ENCODE results near the gene TRIM2. TPM values are rescaled to one million over a fixed set of nuclear protein-coding genes. Genes with fewer than 3 reads are reported as not detected.
A peak's percentile ranks its signal among the peaks of the same experiment; 100 is the strongest.

TRIM2 gene
- total and polyA plus RNA-seq, 12 donors = 6.2 to 130 (median 47.8) TPM

DNA sequence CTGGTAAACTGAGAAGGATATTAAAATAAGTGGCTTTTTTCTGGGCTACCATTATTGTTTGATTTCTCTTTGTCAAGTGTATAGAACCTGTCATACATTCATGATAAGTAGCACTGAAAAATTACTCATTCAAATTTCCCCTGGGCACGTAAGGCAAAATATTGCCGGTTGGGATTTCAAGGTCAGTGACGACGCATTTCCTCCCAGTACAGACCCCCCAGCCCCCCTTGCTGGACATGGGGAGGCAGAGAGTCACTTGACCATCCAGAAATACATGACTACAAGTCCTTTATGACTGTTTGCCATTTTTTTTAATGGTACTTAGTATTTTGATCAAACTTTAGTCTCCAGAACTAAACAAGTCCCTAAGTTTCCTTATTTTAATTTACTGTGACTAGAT lies 133.4 kb downstream of the TRIM2 start:
- 29 to 48% (median 37%) methylated on average over 4 of the region's 4 CpGs for WGBS, 4 donors
- no peaks in the 10 kb centered on the region for H3K27me3 ChIP-seq

DNA sequence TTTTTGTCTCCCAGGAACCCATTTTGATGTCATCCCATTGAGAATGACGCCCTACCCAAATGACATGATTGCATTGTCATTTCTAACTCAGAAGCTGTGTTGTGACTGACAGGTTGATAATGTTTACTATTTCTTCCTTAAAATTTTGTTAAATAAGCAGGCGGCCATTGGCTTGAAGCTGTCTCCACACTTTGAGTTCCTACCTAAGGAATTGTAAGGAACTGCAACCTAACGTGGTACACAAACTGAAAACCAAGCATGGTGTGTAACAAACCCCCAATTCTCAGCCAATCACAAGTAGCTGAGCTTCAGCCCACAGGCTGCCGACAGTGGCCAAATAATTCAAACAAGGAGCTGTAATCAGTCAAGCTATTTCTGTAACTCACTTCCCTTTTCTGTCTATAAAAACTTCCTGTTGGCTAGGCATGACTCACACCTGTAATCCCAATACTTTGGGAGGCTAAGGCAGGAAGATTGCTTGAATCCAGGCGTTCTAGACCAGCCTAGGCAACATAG lies 137.4 kb downstream of the TRIM2 start:
- no peak for DNase-seq

More for the DNA sequence above, 133.4 kb downstream of the TRIM2 start:
- intact Hi-C loops (cut with DNase I) = no loop called here
- Histone ChIP-seq H3K9me3 (replicated peaks in 1 of 3) (no peaks in the 10 kb centered on the region), H3K36me3 (replicated peaks in 1 of 2) (peaks cover 0 to 4% of the 10 kb centered on the region in 2 donors), H3K27ac (no peak overlapping the region), H3K4me3 (no peak overlapping the region), H3K4me1 (replicated peaks in 1 of 2) (peaks cover 0 to 5% of the 10 kb centered on the region in 2 donors)
- peak; percentile 25 to 69 (median 41) for DNase-seq
- TF ChIP-seq, protein P1, sequence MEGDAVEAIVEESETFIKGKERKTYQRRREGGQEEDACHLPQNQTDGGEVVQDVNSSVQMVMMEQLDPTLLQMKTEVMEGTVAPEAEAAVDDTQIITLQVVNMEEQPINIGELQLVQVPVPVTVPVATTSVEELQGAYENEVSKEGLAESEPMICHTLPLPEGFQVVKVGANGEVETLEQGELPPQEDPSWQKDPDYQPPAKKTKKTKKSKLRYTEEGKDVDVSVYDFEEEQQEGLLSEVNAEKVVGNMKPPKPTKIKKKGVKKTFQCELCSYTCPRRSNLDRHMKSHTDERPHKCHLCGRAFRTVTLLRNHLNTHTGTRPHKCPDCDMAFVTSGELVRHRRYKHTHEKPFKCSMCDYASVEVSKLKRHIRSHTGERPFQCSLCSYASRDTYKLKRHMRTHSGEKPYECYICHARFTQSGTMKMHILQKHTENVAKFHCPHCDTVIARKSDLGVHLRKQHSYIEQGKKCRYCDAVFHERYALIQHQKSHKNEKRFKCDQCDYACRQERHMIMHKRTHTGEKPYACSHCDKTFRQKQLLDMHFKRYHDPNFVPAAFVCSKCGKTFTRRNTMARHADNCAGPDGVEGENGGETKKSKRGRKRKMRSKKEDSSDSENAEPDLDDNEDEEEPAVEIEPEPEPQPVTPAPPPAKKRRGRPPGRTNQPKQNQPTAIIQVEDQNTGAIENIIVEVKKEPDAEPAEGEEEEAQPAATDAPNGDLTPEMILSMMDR (IDR thresholded peaks at IDR 0.05) = no peak
- no peak for TF ChIP-seq POLR2A (IDR thresholded peaks at IDR 0.05)

DNA sequence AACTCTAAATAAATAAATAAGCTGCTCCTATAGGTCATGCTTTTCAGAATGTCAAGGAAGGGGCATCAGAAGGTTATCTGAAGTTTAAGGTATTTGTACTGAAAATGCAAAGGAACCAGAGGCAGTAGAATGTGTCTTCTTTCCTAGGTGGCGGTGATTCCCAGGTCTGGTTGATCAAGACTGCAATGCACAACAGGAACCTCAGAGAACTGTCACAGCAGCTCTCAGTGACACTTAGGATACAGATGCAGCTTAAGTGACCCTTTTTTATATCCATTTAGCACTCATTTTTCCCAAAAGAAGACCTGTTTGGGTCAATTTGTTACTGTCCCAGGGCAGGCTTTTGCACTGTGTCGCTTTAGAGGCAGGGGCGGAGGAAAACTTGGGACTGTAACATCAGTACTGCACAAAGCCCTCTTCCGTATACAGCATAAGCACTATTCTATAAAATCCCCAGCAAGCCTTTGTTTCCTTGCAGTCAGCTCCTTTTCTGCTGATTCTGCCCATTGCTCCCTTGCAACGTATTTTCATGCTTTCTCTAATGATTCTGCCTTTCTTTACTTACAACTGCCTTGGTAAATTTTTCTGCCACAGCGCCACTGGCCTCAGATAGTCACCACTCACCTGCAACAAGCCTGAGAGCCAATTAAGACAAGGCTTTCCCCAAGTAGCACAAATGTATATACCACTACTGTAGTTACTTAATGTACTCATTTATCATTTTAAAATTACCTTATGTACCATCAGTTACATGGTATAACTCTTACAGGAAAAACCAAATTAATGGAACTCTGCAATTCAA lies 138.7 kb downstream of the TRIM2 start:
- Histone ChIP-seq H3K4me1 (replicated peaks in 1 of 2) (peaks cover 0 to 14% of the 10 kb centered on the region in 2 donors), H3K27me3 (no peaks in the 10 kb centered on the region), H3K4me3 (no peak overlapping the region), H3K36me3 (replicated peaks in 1 of 2) (peaks cover 0 to 4% of the 10 kb centered on the region in 2 donors), H3K9me3 (replicated peaks in 1 of 3) (no peaks in the 10 kb centered on the region), H3K27ac (no peak overlapping the region)
- intact Hi-C loops (cut with DNase I) = loop anchor here (5.0 to 10.0 kb wide), 2 partner anchors 92 to 234 kb away; no protein-coding TSS in a partner anchor
- 88 to 96% (median 95%) methylated on average over 6 of the region's 6 CpGs for WGBS, 4 donors
- no peak for DNase-seq
- no peak for TF ChIP-seq POLR2A (IDR thresholded peaks at IDR 0.05)
- TF ChIP-seq, protein P1 (IDR thresholded peaks at IDR 0.05) = no peak

More for the DNA sequence above, 137.4 kb downstream of the TRIM2 start:
- Histone ChIP-seq H3K36me3 (replicated peaks in 1 of 2) (peaks cover 0 to 4% of the 10 kb centered on the region in 2 donors), H3K27me3 (no peaks in the 10 kb centered on the region), H3K4me1 (replicated peaks in 1 of 2) (peaks cover 0 to 18% of the 10 kb centered on the region in 2 donors), H3K4me3 (no peak overlapping the region), H3K9me3 (replicated peaks in 1 of 3) (no peaks in the 10 kb centered on the region), H3K27ac (no peak overlapping the region)
- intact Hi-C loops (cut with DNase I) = loop anchor here (5.0 to 10.0 kb wide), 2 partner anchors 93 to 236 kb away; no protein-coding TSS in a partner anchor
- no peak for TF ChIP-seq POLR2A (IDR thresholded peaks at IDR 0.05)
- TF ChIP-seq, protein P1 (IDR thresholded peaks at IDR 0.05) = no peak
- WGBS, 4 donors = 41 to 58% (median 53%) methylated on average over 5 of the region's 5 CpGs

Data from adrenal gland (tissue), 12 donors.